NCI-H1092 treated with DMSO at 0.1 percent for 48 hours (cell line): Measurements from ENCODE around the gene ZCCHC17.
A peak's percentile ranks its signal among the peaks of the same experiment; 100 is the strongest.

Source experiments
- DNase-seq: peaks from one replicate; lab custom pipeline; 2025; lab: John Stamatoyannopoulos, UW

Gene ZCCHC17

GRCh38 chr1:31394584-31395193 is 97.9 kb downstream of the ZCCHC17 start:
- DNase-seq, result peak; percentile 76

GRCh38 chr1:31396633-31397351 is 100.0 kb downstream of the ZCCHC17 start:
- DNase-seq, result no peak

GRCh38 chr1:31397360-31398095 is 100.7 kb downstream of the ZCCHC17 start:
- DNase-seq, result no peak

- DNase-seq, result no peak
These were observed 101.4 kb downstream of the ZCCHC17 start for GRCh38 chr1:31398246-31398645.

GRCh38 chr1:31399976-31400375 is 103.1 kb downstream of the ZCCHC17 start:
- DNase-seq, result no peak

GRCh38 chr1:31400393-31400792 is 103.6 kb downstream of the ZCCHC17 start:
- no peak for DNase-seq

- no peak for DNase-seq
These were observed 104.4 kb downstream of the ZCCHC17 start for GRCh38 chr1:31401241-31401640.

- no peak for DNase-seq
These were observed 108.9 kb downstream of the ZCCHC17 start for GRCh38 chr1:31405578-31406245.

GRCh38 chr1:31407029-31407626 is 110.3 kb downstream of the ZCCHC17 start:
- no peak for DNase-seq

- no peak for DNase-seq
These were observed 112.0 kb downstream of the ZCCHC17 start for GRCh38 chr1:31408788-31409318.

GRCh38 chr1:31409946-31410858 is 113.4 kb downstream of the ZCCHC17 start:
- no peak for DNase-seq

- DNase-seq, result no peak
These were observed 114.0 kb downstream of the ZCCHC17 start for GRCh38 chr1:31410871-31411270.

- DNase-seq, result no peak
These were observed 115.4 kb downstream of the ZCCHC17 start for GRCh38 chr1:31412205-31412604.

GRCh38 chr1:31412732-31413404 is 116.0 kb downstream of the ZCCHC17 start, which contains the start of gene SERINC2:
TSS of gene SERINC2 (plus strand) at chr1:31413213. CDS start at chr1:31413266, 53 bp downstream.
- DNase-seq, result no peak

- peak; percentile 27 for DNase-seq
These were observed 116.7 kb downstream of the ZCCHC17 start for GRCh38 chr1:31413405-31414001.
